Inflammatory macrophage treated with lipopolysaccharide for 1 hour (primary cell): Measurements from ENCODE around the gene PTPRD.
A peak's percentile ranks its signal among the peaks of the same experiment; 100 is the strongest.

Source experiments
- DNase-seq, 2 donors: peaks; one replicate each; pipeline ENCODE4 v3.0.0-alpha.2; 2020 to 2022

The PTPRD gene

GRCh38 chr9:8649807-8650206 is 1963.0 kb downstream of the PTPRD start:
- DNase-seq: no peak

- DNase-seq: peak; percentile 20 to 38
Observed at GRCh38 chr9:8649160-8649559, 1963.6 kb downstream of the PTPRD start.

GRCh38 chr9:8648271-8648845 is 1964.4 kb downstream of the PTPRD start:
- no peak for DNase-seq

GRCh38 chr9:8647824-8648223 is 1965.0 kb downstream of the PTPRD start:
- DNase-seq: no peak

GRCh38 chr9:8644571-8644970 is 1968.2 kb downstream of the PTPRD start:
- no peak for DNase-seq

- no peak for DNase-seq
Observed at GRCh38 chr9:8643896-8644295, 1968.9 kb downstream of the PTPRD start.

GRCh38 chr9:8643464-8643863 is 1969.3 kb downstream of the PTPRD start:
- no peak for DNase-seq

GRCh38 chr9:8640761-8641160 is 1972.0 kb downstream of the PTPRD start:
- DNase-seq: no peak

- DNase-seq: no peak
Observed at GRCh38 chr9:8637626-8638025, 1975.2 kb downstream of the PTPRD start.

- no peak for DNase-seq
Observed at GRCh38 chr9:8633784-8634183, 1979.0 kb downstream of the PTPRD start.

- no peak for DNase-seq
Observed at GRCh38 chr9:8632493-8632892, 1980.3 kb downstream of the PTPRD start.

- no peak for DNase-seq
Observed at GRCh38 chr9:8628791-8629190, 1984.0 kb downstream of the PTPRD start.

GRCh38 chr9:8627976-8628679 is 1984.7 kb downstream of the PTPRD start:
- no peak for DNase-seq

GRCh38 chr9:8622871-8623270 is 1989.9 kb downstream of the PTPRD start:
- DNase-seq: no peak

GRCh38 chr9:8622222-8622802 is 1990.5 kb downstream of the PTPRD start:
- DNase-seq: no peak

GRCh38 chr9:8621416-8621815 is 1991.4 kb downstream of the PTPRD start:
- DNase-seq: no peak

GRCh38 chr9:8616414-8616813 is 1996.4 kb downstream of the PTPRD start:
- no peak for DNase-seq

- no peak for DNase-seq
Observed at GRCh38 chr9:8614926-8615440, 1997.8 kb downstream of the PTPRD start.

- no peak for DNase-seq
Observed at GRCh38 chr9:8613346-8613825, 1999.4 kb downstream of the PTPRD start.

GRCh38 chr9:8611153-8611552 is 2001.6 kb downstream of the PTPRD start:
- no peak for DNase-seq

GRCh38 chr9:8610256-8610655 is 2002.5 kb downstream of the PTPRD start:
- DNase-seq: no peak

GRCh38 chr9:8605096-8605495 is 2007.7 kb downstream of the PTPRD start:
- no peak for DNase-seq

- DNase-seq: no peak
Observed at GRCh38 chr9:8604201-8604600, 2008.6 kb downstream of the PTPRD start.
